HG03039 (cell line): Measurements from ENCODE around the gene RAB9A.
"Not testable (repeated sequence)": the region's sequence is repeated elsewhere in the genome, so short reads cannot be mapped to it uniquely, and the experiment has no call there.

Experiments used
- ATAC-seq: cut with Tn5 transposase; IDR thresholded peaks from one replicate; pipeline ENCODE4 v1.9.1; 2021; ENCODE audit warnings: mild to moderate bottlenecking, moderate library complexity; ENCODE audit not compliant: unreplicated experiment

Gene RAB9A

GRCh38 chrX:13688958-13689740, at the start of gene RAB9A:
TSS of gene RAB9A (plus strand) at chrX:13689128. CDS start at chrX:13708747, 19,619 bp downstream.
- peak; percentile 69 for ATAC-seq

- not testable (repeated sequence) for ATAC-seq
Measured at GRCh38 chrX:13641684-13642083, 47.2 kb upstream of the RAB9A start.

GRCh38 chrX:13645464-13646153, 43.3 kb upstream of the RAB9A start:
- ATAC-seq, result no peak

GRCh38 chrX:13646154-13646549, 42.8 kb upstream of the RAB9A start:
- ATAC-seq, result no peak

GRCh38 chrX:13647709-13648212, 41.2 kb upstream of the RAB9A start:
- no peak for ATAC-seq

GRCh38 chrX:13648336-13648735, 40.6 kb upstream of the RAB9A start:
- ATAC-seq, result not testable (repeated sequence)

- ATAC-seq, result no peak
Measured at GRCh38 chrX:13649838-13650237, 39.1 kb upstream of the RAB9A start.

- no peak for ATAC-seq
Measured at GRCh38 chrX:13650318-13650717, 38.6 kb upstream of the RAB9A start.

- ATAC-seq, result no peak
Measured at GRCh38 chrX:13651150-13651549, 37.8 kb upstream of the RAB9A start.

- no peak for ATAC-seq
Measured at GRCh38 chrX:13652287-13652793, 36.6 kb upstream of the RAB9A start.

- peak; percentile 95 for ATAC-seq
Measured at GRCh38 chrX:13652850-13653693, 35.9 kb upstream of the RAB9A start, which contains the start of gene TCEANC. TSS of gene TCEANC (plus strand) at chrX:13653141. CDS start at chrX:13662509, 9,368 bp downstream.

GRCh38 chrX:13654116-13654515, 34.8 kb upstream of the RAB9A start:
- ATAC-seq, result no peak

- ATAC-seq, result no peak
Measured at GRCh38 chrX:13655674-13656073, 33.3 kb upstream of the RAB9A start.

- ATAC-seq, result no peak
Measured at GRCh38 chrX:13658602-13659001, 30.3 kb upstream of the RAB9A start.

GRCh38 chrX:13659063-13659462, 29.9 kb upstream of the RAB9A start:
- no peak for ATAC-seq

- ATAC-seq, result no peak
Measured at GRCh38 chrX:13661735-13662288, 27.1 kb upstream of the RAB9A start.

GRCh38 chrX:13662355-13662791, 26.6 kb upstream of the RAB9A start:
- ATAC-seq, result no peak

- no peak for ATAC-seq
Measured at GRCh38 chrX:13664020-13664419, 24.9 kb upstream of the RAB9A start.

- no peak for ATAC-seq
Measured at GRCh38 chrX:13666836-13667235, 22.1 kb upstream of the RAB9A start.

GRCh38 chrX:13667919-13668318, 21.0 kb upstream of the RAB9A start:
- no peak for ATAC-seq
